IMR-90 (cell line): ENCODE data around the gene ATP2B1. TPM values are rescaled to one million over a fixed set of nuclear protein-coding genes. Genes with fewer than 3 reads are reported as not detected.

Source experiments
- ATAC-seq: fragments of 200-7000 bp; cut with Tn5 transposase; 2 replicates; pipeline ENCODE4 v1.9.1; 2020; ENCODE audit warnings: low read depth, mild to moderate bottlenecking, moderate library complexity
- BruUV-seq: library from RNA; stranded (reverse); fragments of 400-500 nt; replicated peaks from 2 replicates; lab custom pipeline; 2021; lab: Mats Ljungman, UMichigan
- CTCF ChIA-PET: fragments of 300-600 bp; formaldehyde crosslinking; extraction: SDS; loops from one replicate; lab custom pipeline; 2021; ENCODE audit warnings: antibody characterized with exemption; lab: Yijun Ruan, JAX
- POLR2A ChIA-PET: fragments of 300-600 bp; sonication (Branson Sonifier 250); formaldehyde crosslinking; loops from one replicate; lab custom pipeline; 2022; ENCODE audit warnings: antibody characterized with exemption; ENCODE audit not compliant: unreplicated experiment; lab: Charles Lee
- DNase-seq: peaks from one replicate; pipeline ENCODE4 v3.0.0; 2013
- H2AFZ ChIP-seq: replicated peaks from 2 replicates; pipeline ENCODE3; 2013; ENCODE audit warnings: low read length, mild to moderate bottlenecking; ENCODE audit not compliant: poor library complexity
- H2AK5ac ChIP-seq: 2 replicates; pipeline ENCODE4 v1.6.1; 2013; ENCODE audit warnings: low read depth, low read length, inconsistent platforms
- H2AK9ac ChIP-seq: replicated peaks from 2 replicates; pipeline ENCODE3; 2013; ENCODE audit warnings: mild to moderate bottlenecking, low read depth, low read length, moderate library complexity; ENCODE audit not compliant: poor library complexity
- H2BK120ac ChIP-seq: 2 replicates; pipeline ENCODE4 v1.6.1; 2013; ENCODE audit warnings: low read depth, low read length, inconsistent platforms
- H2BK15ac ChIP-seq: 3 replicates; pipeline ENCODE4 v1.6.1; 2013; ENCODE audit warnings: low read depth, low read length, inconsistent platforms
- H2BK20ac ChIP-seq: 2 replicates; pipeline ENCODE4 v1.6.1; 2013; ENCODE audit warnings: low read depth, mild to moderate bottlenecking, inconsistent platforms, low read length, moderate library complexity
- H2BK5ac ChIP-seq: 2 replicates; pipeline ENCODE4 v1.6.1; 2013; ENCODE audit warnings: mild to moderate bottlenecking, low read depth, low read length, inconsistent platforms; ENCODE audit not compliant: poor library complexity, severe bottlenecking
- H3K14ac ChIP-seq: replicated peaks from 2 replicates; pipeline ENCODE4 v1.6.1; 2013; ENCODE audit warnings: low read depth, low read length, inconsistent platforms
- H3K18ac ChIP-seq: 2 replicates; pipeline ENCODE4 v1.6.1; 2013; ENCODE audit warnings: low read depth, low read length, control low read depth
- H3K23ac ChIP-seq: 2 replicates; pipeline ENCODE4 v1.6.1; 2013; ENCODE audit warnings: low read depth, low read length, inconsistent platforms
- H3K27ac ChIP-seq: 2 replicates; pipeline ENCODE4 v1.5.1; 2013; ENCODE audit warnings: mild to moderate bottlenecking, control low read depth, low read length; ENCODE audit not compliant: insufficient read depth
- H3K27me3 ChIP-seq: 2 replicates; pipeline ENCODE4 v1.6.1; 2013; ENCODE audit warnings: low read length; ENCODE audit not compliant: control insufficient read depth, insufficient read depth
- H3K36me3 ChIP-seq: 2 replicates; pipeline ENCODE4 v1.6.1; 2013; ENCODE audit warnings: low read length, mixed read lengths; ENCODE audit not compliant: control insufficient read depth, insufficient read depth
- H3K4ac ChIP-seq: 2 replicates; pipeline ENCODE4 v1.6.1; 2013; ENCODE audit warnings: low read depth, low read length, inconsistent platforms
- H3K4me1 ChIP-seq: 2 replicates; pipeline ENCODE4 v1.6.1; 2013; ENCODE audit warnings: low read length, mixed read lengths; ENCODE audit not compliant: control insufficient read depth, insufficient read depth
- H3K4me2 ChIP-seq: 2 replicates; pipeline ENCODE4 v1.6.1; 2013; ENCODE audit warnings: low read depth, mild to moderate bottlenecking, control low read depth, low read length, moderate library complexity
- H3K4me3 ChIP-seq: 2 replicates; pipeline ENCODE4 v1.5.1; 2013; ENCODE audit warnings: low read depth, mild to moderate bottlenecking, control low read depth, low read length, moderate library complexity; ENCODE audit not compliant: insufficient read depth
- H3K56ac ChIP-seq: 2 replicates; pipeline ENCODE4 v1.6.1; 2013; ENCODE audit warnings: low read length, inconsistent platforms; ENCODE audit not compliant: insufficient read depth; ENCODE audit errors: extremely low read depth
- H3K79me1 ChIP-seq, 2 experiments: 2 replicates each; pipeline ENCODE4 v1.6.1; 2013; ENCODE audit warnings: low read length in 2 of 2, inconsistent platforms in 1 of 2, low read depth in 1 of 2
- H3K9ac ChIP-seq: 2 replicates; pipeline ENCODE4 v1.6.1; 2013; ENCODE audit warnings: low read depth, low read length, control low read depth
- H3K9me1 ChIP-seq: 2 replicates; pipeline ENCODE4 v1.6.1; 2013; ENCODE audit warnings: low read length, inconsistent platforms; ENCODE audit not compliant: insufficient read depth
- H3K9me3 ChIP-seq: 2 replicates; pipeline ENCODE4 v1.6.1; 2013; ENCODE audit warnings: low read length; ENCODE audit not compliant: control insufficient read depth, insufficient read depth
- H4K20me1 ChIP-seq: 2 replicates; pipeline ENCODE4 v1.6.1; 2013; ENCODE audit warnings: low read length, inconsistent platforms; ENCODE audit not compliant: insufficient read depth
- H4K5ac ChIP-seq: 2 replicates; pipeline ENCODE4 v1.6.1; 2013; ENCODE audit warnings: mild to moderate bottlenecking, low read depth, low read length, control low read depth
- H4K8ac ChIP-seq, 2 experiments: 2 replicates each; pipeline ENCODE4 v1.6.1; 2013; ENCODE audit warnings: low read depth in 2 of 2, low read length in 2 of 2, control low read depth in 1 of 2, inconsistent platforms in 1 of 2
- H4K91ac ChIP-seq: 2 replicates; pipeline ENCODE4 v1.6.1; 2013; ENCODE audit warnings: low read depth, low read length, inconsistent platforms; ENCODE audit not compliant: insufficient read depth
- BHLHE40 ChIP-seq: fragments of 150-350 bp; IDR thresholded peaks from 2 replicates; pipeline ENCODE4 v1.6.1; 2016; ENCODE audit warnings: mild to moderate bottlenecking, low read depth, low read length
- CEBPB ChIP-seq: IDR thresholded peaks from 2 replicates; pipeline ENCODE4 v1.6.1; 2012; ENCODE audit warnings: low read depth, low read length, improper control_type of control experiment
- CHD1 ChIP-seq: IDR thresholded peaks from 2 replicates; pipeline ENCODE4 v1.6.1; 2012; ENCODE audit warnings: low read depth, low read length, improper control_type of control experiment
- CTCF ChIP-seq: conservative IDR thresholded peaks from 2 replicates; pipeline ENCODE4 v1.5.1; 2012; ENCODE audit warnings: mild to moderate bottlenecking, low read depth, low read length, improper control_type of control experiment
- ELK1 ChIP-seq: fragments of 150-350 bp; IDR thresholded peaks from 2 replicates; pipeline ENCODE4 v1.6.1; 2016; ENCODE audit warnings: low read depth, mild to moderate bottlenecking, low read length, moderate library complexity, borderline replicate concordance
- FOS ChIP-seq: fragments of 150-350 bp; IDR thresholded peaks from 2 replicates; pipeline ENCODE4 v1.6.1; 2016; ENCODE audit warnings: low read depth, low read length
- MAFK ChIP-seq: IDR thresholded peaks from 2 replicates; pipeline ENCODE4 v1.6.1; 2012; ENCODE audit warnings: low read depth, low read length, improper control_type of control experiment
- MAZ ChIP-seq: IDR thresholded peaks from 2 replicates; pipeline ENCODE4 v1.6.1; 2012; ENCODE audit warnings: low read depth, mild to moderate bottlenecking, low read length, improper control_type of control experiment, moderate library complexity, borderline replicate concordance
- MXI1 ChIP-seq: IDR thresholded peaks from 2 replicates; pipeline ENCODE4 v1.6.1; 2012; ENCODE audit warnings: low read depth, mild to moderate bottlenecking, low read length, moderate library complexity, borderline replicate concordance
- NFE2L2 ChIP-seq: fragments of 150-350 bp; IDR thresholded peaks from 2 replicates; pipeline ENCODE4 v1.6.1; 2016; ENCODE audit warnings: low read depth, mild to moderate bottlenecking, low read length
- POLR2A ChIP-seq: IDR thresholded peaks from 2 replicates; pipeline ENCODE4 v1.6.1; 2012; ENCODE audit warnings: mild to moderate bottlenecking, low read depth, low read length
- RAD21 ChIP-seq: IDR thresholded peaks from 2 replicates; pipeline ENCODE4 v1.6.1; 2012; ENCODE audit warnings: low read length, improper control_type of control experiment
- RCOR1 ChIP-seq: IDR thresholded peaks from 2 replicates; pipeline ENCODE4 v1.6.1; 2012; ENCODE audit warnings: mild to moderate bottlenecking, low read length, improper control_type of control experiment; ENCODE audit not compliant: insufficient replicate concordance
- RFX5 ChIP-seq: IDR thresholded peaks from 2 replicates; pipeline ENCODE4 v1.8.0; 2012; ENCODE audit warnings: low read depth, mild to moderate bottlenecking, low read length, moderate library complexity
- SMC3 ChIP-seq: fragments of 150-350 bp; IDR thresholded peaks from 2 replicates; pipeline ENCODE4 v1.6.1; 2016; ENCODE audit warnings: low read depth, mild to moderate bottlenecking, antibody characterized with exemption, low read length, moderate library complexity
- USF2 ChIP-seq: fragments of 150-350 bp; IDR thresholded peaks from 2 replicates; pipeline ENCODE4 v1.6.1; 2017; ENCODE audit warnings: mild to moderate bottlenecking, antibody characterized with exemption, low read length, low read depth
- WGBS, 2 experiments: methylation state at CpG; one replicate each; pipeline versions ENCODE4 v1.1.5 to v1.1.7; 2013; ENCODE audit warnings: missing lambda C conversion rate in 2 of 2; ENCODE audit not compliant: insufficient read length in 1 of 2; ENCODE audit errors: extremely low coverage in 2 of 2; 5-methylcytosine and 5-hydroxymethylcytosine counted together
- dilution Hi-C: fragments of 300-500 bp; cut with HindIII; formaldehyde crosslinking; loops from one replicate; pipeline ENCODE4 v1.14.3; 2018; ENCODE audit warnings: low sequenced_read_pairs; ENCODE audit not compliant: unreplicated experiment
- in situ Hi-C: fragments of 300-500 bp; cut with MboI; formaldehyde crosslinking; loops from 3 replicates; pipeline ENCODE4 v1.14.3; 2019; ENCODE audit warnings: low sequenced_read_pairs, inconsistent platforms, mixed read lengths
- intact Hi-C: fragments of 100-400 bp; cut with micrococcal nuclease; formaldehyde crosslinking; loops from 2 replicates; pipeline ENCODE4 v1.10.0; 2022
- polyA plus RNA-seq, 3 experiments: library from polyadenylated mRNA; depleted of rRNA; stranded (reverse); fragments of >200 nt; gene quantifications; 2 replicates each; pipeline ENCODE4 v1.2.3, GENCODE V29; 2012; ENCODE audit warnings: low replicate concordance in 1 of 3
- total RNA-seq: library from RNA; depleted of rRNA; stranded (reverse); fragments of >200 nt; gene quantifications from 2 replicates; pipeline ENCODE4 v1.2.3, GENCODE V29; 2012

ATP2B1 gene
- total and polyA plus RNA-seq, 2 of the 4 experiments (the other 2 are of a cell fraction), result 9.9 to 32.6 TPM

GRCh38 chr12:89704457-89704856 lies 4.2 kb downstream of the ATP2B1 start:
- Histone ChIP-seq H4K8ac (no peak overlapping the region), H4K91ac (no peak overlapping the region), H3K9ac (no peak overlapping the region), H4K5ac (no peak overlapping the region), H4K20me1 (peaks cover 62% of the 10 kb centered on the region), H3K4me3 (no peak overlapping the region), H2AK5ac (no peak overlapping the region), H2AK9ac (no peak overlapping the region), H2BK15ac (no peak overlapping the region), H2AFZ (no peak overlapping the region), H3K27me3 (no peaks in the 10 kb centered on the region), H2BK5ac (no peak overlapping the region), H3K4me1 (no peaks in the 10 kb centered on the region), H3K79me1 (peaks cover 13 to 45% of the 10 kb centered on the region in 2 experiments; a peak in 3 of 4 replicates), H3K56ac (no peak overlapping the region), H3K27ac (no peak overlapping the region), H3K9me3 (no peaks in the 10 kb centered on the region), H3K18ac (no peak overlapping the region), H3K23ac (no peak overlapping the region), H2BK120ac (no peak overlapping the region), H3K9me1 (peaks cover 3% of the 10 kb centered on the region; the same call in 1 of the 2 replicates), H3K36me3 (no peaks in the 10 kb centered on the region), H3K4me2 (no peak overlapping the region), H3K14ac (no peak overlapping the region), H2BK20ac (no peak overlapping the region), H3K4ac (no peak overlapping the region)
- in situ Hi-C loops (loop anchor here (10.0 kb wide), 1 partner anchor 160 kb away; no protein-coding TSS in a partner anchor), intact Hi-C loops (loop anchor here (10.0 kb wide), 1 partner anchor 920 kb away; no protein-coding TSS in a partner anchor), dilution Hi-C loops (no loop called here)
- DNase-seq (no peak), ATAC-seq (no peak)
- TF ChIP-seq POLR2A, result no peak
- TF ChIP-seq CHD1, result no peak
- no peak for TF ChIP-seq CTCF
- TF ChIP-seq FOS, result no peak
- TF ChIP-seq ELK1, result no peak
- no peak for TF ChIP-seq MAFK
- TF ChIP-seq NFE2L2, result no peak
- no peak for TF ChIP-seq RFX5
- TF ChIP-seq RCOR1, result no peak
- TF ChIP-seq MXI1, result no peak
- no peak for TF ChIP-seq SMC3
- no peak for TF ChIP-seq BHLHE40
- TF ChIP-seq RAD21, result no peak
- TF ChIP-seq USF2, result no peak
- TF ChIP-seq CEBPB, result no peak
- no peak for TF ChIP-seq MAZ
- CTCF ChIA-PET, result no interaction called here
- 100% methylated on average over 1 of the region's 1 CpG; no CpG with 5 or more reads in 1 of the 2 experiments for WGBS, 2 experiments
- POLR2A ChIA-PET, result no interaction called here
- BruUV-seq, result no TSS peak
